Endothelial cell of umbilical vein (primary cell): ENCODE data around the gene CNKSR3. TPM values are rescaled to one million over a fixed set of nuclear protein-coding genes. Genes with fewer than 3 reads are reported as not detected.

Source experiments
- BruUV-seq: library from RNA; stranded (reverse); fragments of 400-500 nt; replicated peaks from 2 replicates; lab custom pipeline; 2021; lab: Mats Ljungman, UMichigan
- CTCF ChIA-PET: fragments of 300-600, 350-600 bp; sonication (Branson Sonifier 250); formaldehyde crosslinking; loops from one replicate; lab custom pipeline; 2021; ENCODE audit warnings: antibody characterized with exemption, inconsistent platforms; lab: Charles Lee
- POLR2A ChIA-PET: fragments of 300-600, 350-600 bp; sonication (Branson Sonifier 250); formaldehyde crosslinking; loops from one replicate; lab custom pipeline; 2021; ENCODE audit warnings: antibody characterized with exemption, inconsistent platforms; lab: Charles Lee
- DNase-seq: peaks from one replicate; pipeline ENCODE4 v3.0.0-alpha.2; 2011; ENCODE audit warnings: low read depth, low spot score
- FAIRE-seq: peaks from 2 replicates; lab custom pipeline; 2011; peaks lifted over from hg19 to GRCh38; lab: Jason Lieb, UNC
- H2AFZ ChIP-seq: 2 replicates; pipeline ENCODE4 v1.6.0; 2012; ENCODE audit warnings: low read depth, low read length, control low read depth, inconsistent platforms
- H3K27ac ChIP-seq: 2 replicates; pipeline ENCODE4 v1.5.1; 2011; ENCODE audit warnings: low read depth, mild to moderate bottlenecking, control low read depth, low read length, moderate library complexity; ENCODE audit not compliant: insufficient read depth
- H3K27me3 ChIP-seq, 2 experiments: 2 replicates each; pipeline versions ENCODE4 v1.6.0 to v1.6.1; 2011; ENCODE audit warnings: low read length in 2 of 2, mixed read lengths in 1 of 2; ENCODE audit not compliant: control insufficient read depth in 2 of 2, insufficient read depth in 2 of 2
- H3K36me3 ChIP-seq, 2 experiments: 2 replicates in 1 of 2; 3 replicates in 1 of 2; pipeline ENCODE4 v1.5.1; 2011; ENCODE audit warnings: low read length in 2 of 2, mild to moderate bottlenecking in 1 of 2, moderate library complexity in 1 of 2; ENCODE audit not compliant: control insufficient read depth in 2 of 2, insufficient read depth in 2 of 2; ENCODE audit errors: extremely low read depth in 1 of 2
- H3K4me1 ChIP-seq: 3 replicates; pipeline ENCODE4 v1.5.1; 2011; ENCODE audit warnings: mild to moderate bottlenecking, low read length; ENCODE audit not compliant: control insufficient read depth, insufficient read depth; ENCODE audit errors: extremely low read depth
- H3K4me2 ChIP-seq: 2 replicates; pipeline ENCODE4 v1.6.1; 2011; ENCODE audit warnings: low read length, control low read depth, mixed read lengths; ENCODE audit not compliant: insufficient read depth
- H3K4me3 ChIP-seq, 3 experiments: fragments of 200-600 bp in 1 of 3; sonication (generic), shearing (Covaris generic) in 1 of 3; replicated peaks in 1 of 3; 2 replicates each; pipeline ENCODE4 v1.5.1; 2011 to 2016; ENCODE audit warnings: control low read depth in 3 of 3, low read length in 3 of 3, mild to moderate bottlenecking in 2 of 3, inconsistent platforms in 1 of 3, low read depth in 1 of 3, moderate library complexity in 1 of 3; ENCODE audit not compliant: insufficient read depth in 1 of 3
- H3K79me2 ChIP-seq: 2 replicates; pipeline ENCODE4 v1.6.0; 2012; ENCODE audit warnings: low read length, inconsistent platforms; ENCODE audit not compliant: control insufficient read depth, insufficient read depth
- H3K9ac ChIP-seq: replicated peaks from 2 replicates; pipeline ENCODE3; 2011; ENCODE audit warnings: low read length, control low read depth; ENCODE audit not compliant: insufficient read depth; ENCODE audit errors: extremely low read depth
- H3K9me1 ChIP-seq: replicated peaks from 3 replicates; pipeline ENCODE4 v1.6.0; 2011; ENCODE audit warnings: mild to moderate bottlenecking, low read length; ENCODE audit not compliant: control insufficient read depth, insufficient read depth; ENCODE audit errors: extremely low read depth
- H3K9me3 ChIP-seq: replicated peaks from 2 replicates; pipeline ENCODE4 v1.5.1; 2012; ENCODE audit warnings: low read length, inconsistent platforms; ENCODE audit not compliant: control insufficient read depth, insufficient read depth
- H4K20me1 ChIP-seq: replicated peaks from 2 replicates; pipeline ENCODE3; 2011; ENCODE audit warnings: mild to moderate bottlenecking, low read length; ENCODE audit not compliant: control insufficient read depth, insufficient read depth; ENCODE audit errors: extremely low read depth
- CTCF ChIP-seq, 2 donors: IDR thresholded peaks; 1 replicate in 1 of 2; 2 replicates in 1 of 2; pipeline ENCODE4 v1.5.1; 2011; ENCODE audit warnings: low read length in 2 of 2, mild to moderate bottlenecking in 2 of 2, moderate library complexity in 2 of 2, control low read depth in 1 of 2, inconsistent platforms in 1 of 2, low read depth in 1 of 2; ENCODE audit not compliant: insufficient read depth in 1 of 2; ENCODE audit errors: extremely low read depth in 1 of 2
- EZH2 ChIP-seq: IDR thresholded peaks from 2 replicates; pipeline ENCODE4 v1.6.1; 2012; ENCODE audit warnings: borderline replicate concordance, low read depth, mild to moderate bottlenecking, moderate library complexity, low read length, inconsistent platforms; ENCODE audit not compliant: severe bottlenecking
- GATA2 ChIP-seq: IDR thresholded peaks from 2 replicates; pipeline ENCODE4 v1.7.0; 2011; ENCODE audit warnings: low read depth, mild to moderate bottlenecking, moderate library complexity, mixed read lengths, low read length; ENCODE audit not compliant: insufficient read length, insufficient read depth
- JUN ChIP-seq: IDR thresholded peaks from 2 replicates; pipeline ENCODE4 v1.6.1; 2011; ENCODE audit warnings: borderline replicate concordance, low read depth; ENCODE audit not compliant: insufficient read length, insufficient read depth
- MAX ChIP-seq: IDR thresholded peaks from 2 replicates; pipeline ENCODE4 v1.6.1; 2011; ENCODE audit not compliant: insufficient read depth, insufficient read length
- MYC ChIP-seq: IDR thresholded peaks from one replicate; pipeline ENCODE4 v1.6.1; 2011; ENCODE audit warnings: mild to moderate bottlenecking, low read depth, low read length
- POLR2A ChIP-seq: IDR thresholded peaks from 2 replicates; pipeline ENCODE4 v1.6.1; 2012; ENCODE audit warnings: low read depth, mild to moderate bottlenecking, control low read depth, low read length
- POLR2AphosphoS5 ChIP-seq: IDR thresholded peaks from 2 replicates; pipeline ENCODE4 v1.6.1; 2012; ENCODE audit warnings: low read depth, mild to moderate bottlenecking, control low read depth, low read length, moderate library complexity; ENCODE audit not compliant: insufficient read depth
- dilution Hi-C: fragments of 300-500 bp; cut with MboI; formaldehyde crosslinking; loops from one replicate; pipeline ENCODE4 v1.15.0; 2019; ENCODE audit warnings: low sequenced_read_pairs; ENCODE audit not compliant: extremely low pct_ligation_motif_present
- intact Hi-C: fragments of 100-400 bp; cut with micrococcal nuclease; formaldehyde crosslinking; loops from one replicate; pipeline ENCODE4 v1.10.0; 2022
- polyA plus RNA-seq, 4 experiments: library from polyadenylated mRNA; depleted of rRNA in 3 of 4; stranded (reverse) in 3 of 4; unstranded in 1 of 4; fragments of >200 nt; gene quantifications; 2 replicates each; pipeline versions ENCODE4 v1.2.1 to v1.2.3, GENCODE V29; 2011 to 2012; ENCODE audit warnings: missing spikeins in 1 of 4
- total RNA-seq: library from RNA; stranded (reverse); gene quantifications from 2 replicates; pipeline ENCODE4 v1.2.3, GENCODE V29; 2021

CNKSR3 gene
- total and polyA plus RNA-seq, 2 donors (not counting 3 experiments of a cell fraction or from before 2014, with no cell fraction given): 2.3 to 15.6 TPM

- H3K9ac ChIP-seq: no peak overlapping the region
- dilution Hi-C loops (no loop called here), intact Hi-C loops (no loop called here)
- DNase-seq: peak; percentile 18
- H3K4me3 ChIP-seq: no peak overlapping the region
- H3K9me1 ChIP-seq: no peaks in the 10 kb centered on the region
- no peaks in the 10 kb centered on the region for H3K36me3 ChIP-seq
- no peaks in the 10 kb centered on the region for H3K79me2 ChIP-seq
- TF ChIP-seq POLR2A (no peak), POLR2AphosphoS5 (no peak), EZH2 (no peak), CTCF (IDR thresholded peaks at IDR 0.05; ENCODE audit: extremely low read depth in 1 of 2, insufficient read depth in 1 of 2, low read depth in 1 of 2, low read length in 2 of 2) (no peak), JUN (no peak), GATA2 (no peak), MYC (no peak), MAX (no peak)
- ChIA-PET CTCF (interaction anchor here (1.8 to 2.1 kb wide), 2 partner anchors 33 to 59 kb away, joined by 4 to 8 read pairs; no protein-coding TSS in a partner anchor), POLR2A (no interaction called here)
- no peaks in the 10 kb centered on the region for H3K9me3 ChIP-seq
- H3K27me3 ChIP-seq: peaks cover 2 to 3% of the 10 kb centered on the region in 2 experiments
- no peaks in the 10 kb centered on the region for H4K20me1 ChIP-seq
- no peak overlapping the region for H2AFZ ChIP-seq
- H3K4me2 ChIP-seq: no peak overlapping the region
- H3K27ac ChIP-seq: no peak overlapping the region
- no peak for FAIRE-seq
- BruUV-seq: no TSS peak
- no peaks in the 10 kb centered on the region for H3K4me1 ChIP-seq
Observed at GRCh38 chr6:154558984-154559383, 48.5 kb upstream of the CNKSR3 start.
